PC-3 (cell line): ENCODE data around the gene PSMD1. TPM values are rescaled to one million over a fixed set of nuclear protein-coding genes. Genes with fewer than 3 reads are reported as not detected.

Source experiments
- ATAC-seq: fragments of 200-7000 bp; cut with Tn5 transposase; 2 replicates; pipeline ENCODE4 v1.9.1; 2020; ENCODE audit warnings: mild to moderate bottlenecking, moderate library complexity
- BruUV-seq: library from RNA; stranded (reverse); fragments of 400-500 nt; replicated peaks from 2 replicates; lab custom pipeline; 2021; lab: Mats Ljungman, UMichigan
- CTCF ChIA-PET: fragments of 300-600 bp; sonication (Branson Sonifier 250); formaldehyde crosslinking; loops from one replicate; lab custom pipeline; 2022; ENCODE audit warnings: antibody characterized with exemption; lab: Charles Lee
- POLR2A ChIA-PET: fragments of 300-600 bp; sonication (Branson Sonifier 250); formaldehyde crosslinking; loops from one replicate; lab custom pipeline; 2022; ENCODE audit warnings: antibody characterized with exemption; ENCODE audit not compliant: unreplicated experiment; lab: Charles Lee
- DNase-seq: peaks from one replicate; pipeline ENCODE4 v3.0.0-alpha.2; 2015
- H2AFZ ChIP-seq: fragments of 300-600 bp; sonication (generic); 2 replicates; pipeline ENCODE4 v1.6.0; 2016; ENCODE audit warnings: antibody characterized with exemption, low read length
- H3F3A ChIP-seq: fragments of 300-600 bp; sonication (generic); one replicate; pipeline ENCODE4 v1.6.0; 2017; ENCODE audit warnings: antibody characterized with exemption, low read length, control low read depth, mild to moderate bottlenecking; ENCODE audit not compliant: unreplicated experiment
- H3K27ac ChIP-seq: fragments of 300-600 bp; sonication (generic); 2 replicates; pipeline ENCODE4 v1.5.1; 2016; ENCODE audit warnings: mild to moderate bottlenecking, low read length
- H3K27me3 ChIP-seq: fragments of 300-600 bp; sonication (generic); 2 replicates; pipeline ENCODE4 v1.6.1; 2016; ENCODE audit warnings: low read length, mixed read lengths
- H3K36me3 ChIP-seq: fragments of 300-600 bp; sonication (generic); 2 replicates; pipeline ENCODE4 v1.6.1; 2016; ENCODE audit warnings: low read depth, mixed run types, low read length, mixed read lengths
- H3K4me1 ChIP-seq: fragments of 300-600 bp; sonication (generic); 2 replicates; pipeline ENCODE4 v1.5.1; 2016; ENCODE audit warnings: low read length; ENCODE audit not compliant: insufficient read depth
- H3K4me2 ChIP-seq: fragments of 300-600 bp; sonication (generic); 2 replicates; pipeline ENCODE4 v1.6.0; 2016; ENCODE audit warnings: low read length
- H3K4me3 ChIP-seq: fragments of 300-600 bp; sonication (generic); 2 replicates; pipeline ENCODE4 v1.5.1; 2016; ENCODE audit warnings: mild to moderate bottlenecking, low read length, mixed read lengths
- H3K79me2 ChIP-seq: fragments of 300-600 bp; sonication (generic); 2 replicates; pipeline ENCODE4 v1.6.1; 2017; ENCODE audit warnings: low read length, mixed read lengths
- H3K9ac ChIP-seq: fragments of 300-600 bp; sonication (generic); 2 replicates; pipeline ENCODE4 v1.6.0; 2016; ENCODE audit warnings: mild to moderate bottlenecking, low read length
- H3K9me2 ChIP-seq: fragments of 300-600 bp; sonication (generic); replicated peaks from 2 replicates; pipeline ENCODE4 v1.6.1; 2016; ENCODE audit warnings: mixed run types, low read length, mixed read lengths
- H3K9me3 ChIP-seq: fragments of 300-600 bp; sonication (generic); 2 replicates; pipeline ENCODE4 v1.6.1; 2016; ENCODE audit warnings: low read length, mixed read lengths
- H4K20me1 ChIP-seq: fragments of 300-600 bp; sonication (generic); 2 replicates; pipeline ENCODE4 v1.6.1; 2016; ENCODE audit warnings: low read length, mixed read lengths
- EZH2 ChIP-seq: fragments of 300-600 bp; sonication (generic); IDR thresholded peaks from one replicate; pipeline ENCODE4 v1.6.1; 2017; ENCODE audit warnings: antibody characterized with exemption, mild to moderate bottlenecking, low read length; ENCODE audit not compliant: unreplicated experiment
- EZH2phosphoT487 ChIP-seq: fragments of 300-600 bp; sonication (generic); IDR thresholded peaks from 2 replicates; pipeline ENCODE4 v1.6.1; 2018; ENCODE audit warnings: mild to moderate bottlenecking, antibody characterized with exemption, low read length, borderline replicate concordance
- intact Hi-C: fragments of 100-400 bp; cut with micrococcal nuclease; formaldehyde crosslinking; loops from 2 replicates; pipeline ENCODE4 v1.9.0; 2023
- total RNA-seq: library from RNA; depleted of rRNA; stranded (reverse); fragments of >200 nt; gene quantifications from 2 replicates; pipeline ENCODE4 v1.2.3, GENCODE V29; 2014
- TF ChIP-seq, protein P1 (sequence below): fragments of 300-600 bp; sonication (generic); conservative IDR thresholded peaks from 2 replicates; pipeline ENCODE4 v1.5.1; 2017; ENCODE audit warnings: antibody characterized with exemption, low read depth, mild to moderate bottlenecking, low read length

Gene PSMD1
- total RNA-seq, 1 experiment from 2014 or later, result 154 TPM

GRCh38 chr2:231197706-231198290, 141.1 kb downstream of the PSMD1 start:
- ChIA-PET POLR2A (interaction anchor here (0.5 to 0.7 kb wide), 3 partner anchors 70 to 118 kb away, joined by 3 to 5 read pairs (median 4); no protein-coding TSS in a partner anchor), CTCF (no interaction called here)
- no peak for ATAC-seq
- no peak for DNase-seq
- Histone ChIP-seq H3K9ac (peak overlapping the region; percentile 64), H3K79me2 (peaks cover 11% of the 10 kb centered on the region; the same call in 1 of the 2 replicates), H4K20me1 (no peaks in the 10 kb centered on the region), H3K4me1 (peaks cover 27% of the 10 kb centered on the region), H3K4me3 (peak overlapping the region; percentile 99), H3F3A (no peaks in the 10 kb centered on the region), H3K36me3 (no peaks in the 10 kb centered on the region), H3K27ac (no peak overlapping the region), H2AFZ (peak overlapping the region; percentile 100), H3K9me3 (no peaks in the 10 kb centered on the region), H3K4me2 (peak overlapping the region; percentile 75), H3K27me3 (no peaks in the 10 kb centered on the region), H3K9me2 (no peaks in the 10 kb centered on the region)
- no peak for TF ChIP-seq EZH2
- TF ChIP-seq, protein P1, sequence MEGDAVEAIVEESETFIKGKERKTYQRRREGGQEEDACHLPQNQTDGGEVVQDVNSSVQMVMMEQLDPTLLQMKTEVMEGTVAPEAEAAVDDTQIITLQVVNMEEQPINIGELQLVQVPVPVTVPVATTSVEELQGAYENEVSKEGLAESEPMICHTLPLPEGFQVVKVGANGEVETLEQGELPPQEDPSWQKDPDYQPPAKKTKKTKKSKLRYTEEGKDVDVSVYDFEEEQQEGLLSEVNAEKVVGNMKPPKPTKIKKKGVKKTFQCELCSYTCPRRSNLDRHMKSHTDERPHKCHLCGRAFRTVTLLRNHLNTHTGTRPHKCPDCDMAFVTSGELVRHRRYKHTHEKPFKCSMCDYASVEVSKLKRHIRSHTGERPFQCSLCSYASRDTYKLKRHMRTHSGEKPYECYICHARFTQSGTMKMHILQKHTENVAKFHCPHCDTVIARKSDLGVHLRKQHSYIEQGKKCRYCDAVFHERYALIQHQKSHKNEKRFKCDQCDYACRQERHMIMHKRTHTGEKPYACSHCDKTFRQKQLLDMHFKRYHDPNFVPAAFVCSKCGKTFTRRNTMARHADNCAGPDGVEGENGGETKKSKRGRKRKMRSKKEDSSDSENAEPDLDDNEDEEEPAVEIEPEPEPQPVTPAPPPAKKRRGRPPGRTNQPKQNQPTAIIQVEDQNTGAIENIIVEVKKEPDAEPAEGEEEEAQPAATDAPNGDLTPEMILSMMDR, result no peak
- no peak for TF ChIP-seq EZH2phosphoT487
- TSS peak; percentile 89 for BruUV-seq
- intact Hi-C loops, result loop anchor here (5.0 kb wide), 1 partner anchor 95 kb away; no protein-coding TSS in a partner anchor

DNA sequence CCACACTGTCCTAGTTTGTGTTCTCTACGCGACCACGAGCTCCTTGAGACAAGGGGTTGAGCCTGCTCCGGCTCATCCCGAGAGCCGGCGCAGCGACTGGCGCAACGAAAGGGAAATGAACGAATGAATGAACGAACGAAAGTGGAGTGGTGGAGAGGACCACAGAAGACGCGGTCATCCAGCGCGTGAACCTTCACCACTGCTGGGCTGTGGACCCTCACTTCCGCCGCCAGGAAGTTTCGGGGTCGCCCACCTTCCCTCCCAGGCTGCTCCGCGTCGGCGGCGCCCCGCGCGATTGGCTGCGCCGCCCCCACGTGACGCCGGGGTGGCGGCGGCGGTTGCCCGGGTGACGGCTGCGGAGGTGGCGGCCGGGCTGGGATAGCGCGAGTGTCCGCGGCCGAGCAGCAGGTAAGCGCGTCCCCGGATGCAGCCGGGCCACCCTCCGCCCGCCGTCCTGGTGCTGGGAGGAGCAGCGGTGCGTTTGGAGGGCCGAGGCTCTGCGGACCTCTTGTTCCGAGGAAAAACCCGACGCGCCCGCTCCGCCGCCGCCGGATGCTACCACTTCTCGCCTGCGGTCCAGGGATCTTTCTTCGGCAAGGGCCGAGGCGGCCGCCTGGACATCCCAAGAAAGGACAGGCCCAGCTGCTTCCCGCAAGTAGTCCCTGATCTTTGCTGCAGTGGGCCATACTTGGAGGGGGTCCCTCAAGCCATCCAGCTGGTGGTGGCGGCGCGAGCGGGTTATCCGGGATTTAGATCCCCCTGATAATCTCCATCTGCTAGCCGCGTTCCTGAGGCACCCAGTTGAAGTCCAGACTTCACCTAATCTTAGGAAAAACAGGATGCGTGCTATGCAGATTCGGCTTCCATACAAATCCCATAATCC, 141.9 kb downstream of the PSMD1 start, which contains the start of gene ARMC9:
ARMC9 (plus strand) TSS at position 341 of the 883 bp plus-strand sequence. CDS start 7,608 bp downstream, outside the sequence.
- peak within 1 kb of the TSS; percentile 75 for H3K4me2 ChIP-seq
- peak within 1 kb of the TSS; percentile 12 for H3K27ac ChIP-seq
- ChIA-PET POLR2A (interaction anchor here (0.5 to 0.7 kb wide), 2 partner anchors 71 to 75 kb away, joined by 3 to 5 read pairs; no protein-coding TSS in a partner anchor), CTCF (no interaction called here)
- intact Hi-C loops, result loop anchor here (5.0 kb wide), 1 partner anchor 96 kb away; no protein-coding TSS in a partner anchor
- peak; percentile 89 for ATAC-seq
- peak within 1 kb of the TSS; percentile 64 for H3K9ac ChIP-seq
- H3K27me3 ChIP-seq, result no peaks in the 10 kb centered on the region
- peaks cover 27% of the 10 kb centered on the region for H3K4me1 ChIP-seq
- no peaks in the 10 kb centered on the region for H3K36me3 ChIP-seq
- TSS peak; percentile 76 for BruUV-seq
- peaks cover 11% of the 10 kb centered on the region; the same call in 1 of the 2 replicates for H3K79me2 ChIP-seq
- H3K9me3 ChIP-seq, result no peaks in the 10 kb centered on the region
- peak within 1 kb of the TSS; percentile 100 for H2AFZ ChIP-seq
- no peaks in the 10 kb centered on the region for H4K20me1 ChIP-seq
- H3F3A ChIP-seq, result no peaks in the 10 kb centered on the region
- H3K9me2 ChIP-seq, result no peaks in the 10 kb centered on the region
- TF ChIP-seq, protein P1, result no peak
- TF ChIP-seq EZH2phosphoT487, result no peak
- no peak for TF ChIP-seq EZH2
- peak within 1 kb of the TSS; percentile 99 for H3K4me3 ChIP-seq
- peak; percentile 72 for DNase-seq
